GM18867 (cell line): ENCODE measurements around the gene NEURL2.

Source experiments
- ATAC-seq: cut with Tn5 transposase; IDR thresholded peaks from one replicate; pipeline ENCODE4 v1.9.1; 2021; ENCODE audit warnings: mild to moderate bottlenecking, moderate library complexity; ENCODE audit not compliant: unreplicated experiment

NEURL2 gene

DNA sequence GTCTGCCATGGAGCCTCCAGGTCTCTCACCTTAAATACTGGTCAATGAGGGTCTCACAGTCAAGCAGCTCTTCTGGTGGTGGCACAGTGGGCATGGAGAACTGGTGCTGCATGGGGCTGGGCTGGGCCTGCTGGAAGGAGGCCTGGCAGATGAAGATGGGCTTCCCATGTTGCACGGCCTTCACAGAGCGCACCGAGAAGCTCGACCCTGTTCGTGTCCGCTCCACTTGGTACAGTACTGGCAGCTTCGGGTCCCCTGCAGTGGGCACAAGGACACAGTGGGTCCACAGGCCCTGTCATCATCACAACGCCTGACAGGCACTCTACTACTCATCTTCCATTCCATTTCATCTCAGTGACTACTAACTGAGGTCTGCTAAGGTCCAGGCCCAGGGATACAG lies 42.6 kb downstream of the NEURL2 start:
- ATAC-seq, result no peak

DNA sequence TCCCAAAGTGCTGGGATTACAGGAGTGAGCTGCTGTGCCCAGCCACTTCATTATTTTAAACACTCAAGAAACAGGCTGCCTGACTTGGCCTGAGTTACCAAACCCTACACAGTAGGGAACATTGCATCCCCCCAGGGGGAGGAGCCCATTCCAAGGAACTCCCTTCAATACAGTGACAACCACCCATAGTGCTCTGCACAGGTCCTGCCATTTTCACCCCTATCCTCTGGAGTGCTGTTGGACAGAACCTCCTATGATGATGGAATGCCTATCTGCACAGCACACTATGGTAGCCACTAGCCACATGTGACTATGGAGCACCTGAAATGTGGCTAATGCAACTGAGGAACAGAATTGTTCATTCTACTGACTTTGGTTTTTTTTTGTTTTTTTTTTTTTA lies 45.6 kb downstream of the NEURL2 start:
- no peak for ATAC-seq

DNA sequence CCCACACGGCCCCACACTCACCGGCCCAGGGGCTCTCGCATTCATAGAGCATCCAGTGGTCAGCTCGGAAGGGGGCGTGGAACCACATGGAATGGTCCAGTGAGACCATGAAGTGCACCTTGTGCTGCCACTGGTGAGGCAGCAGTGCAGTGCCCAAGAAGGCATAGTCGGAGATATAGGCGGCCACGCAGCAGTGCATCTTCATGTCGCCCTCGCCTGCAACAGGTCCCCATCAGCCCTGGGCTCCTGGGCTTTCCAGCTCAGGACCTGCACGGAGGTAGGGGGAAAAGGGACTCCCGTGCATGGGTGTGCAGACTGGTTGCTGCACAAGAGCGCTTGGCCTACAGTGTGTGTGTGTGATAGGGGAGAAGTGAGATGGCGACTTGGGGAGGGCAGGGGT lies 47.5 kb downstream of the NEURL2 start:
- no peak for ATAC-seq

DNA sequence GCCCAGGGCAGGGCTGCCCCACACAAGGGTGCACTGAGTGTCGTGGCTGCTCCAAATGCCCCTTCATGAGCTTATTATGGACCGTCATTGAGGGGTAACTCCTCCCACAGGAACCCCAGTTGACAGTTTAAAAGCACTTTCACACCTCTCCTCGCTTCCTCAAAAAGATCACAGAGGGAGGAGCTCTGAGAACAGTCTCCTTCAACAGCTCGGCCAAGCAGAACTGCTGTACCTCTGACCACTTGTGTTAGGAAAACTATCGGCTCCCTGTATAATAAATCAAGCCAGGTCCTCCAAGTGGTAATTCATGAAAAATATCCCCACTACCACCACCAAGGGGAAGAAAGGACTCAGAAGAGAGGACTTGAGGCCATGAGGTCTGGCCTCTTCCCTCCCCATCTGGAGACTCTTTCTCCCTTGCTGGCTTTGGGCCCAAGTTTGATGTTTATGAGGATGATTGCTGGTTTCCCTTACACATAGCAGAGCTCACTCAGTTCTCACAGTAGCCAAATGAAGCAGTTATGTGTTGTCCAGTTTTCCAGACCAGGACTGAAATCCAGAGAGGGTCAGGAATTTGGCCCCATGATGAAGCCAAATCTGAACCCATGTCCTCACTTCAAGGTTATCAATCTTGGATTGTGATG lies 48.7 kb downstream of the NEURL2 start:
- ATAC-seq, result peak; percentile 71

DNA sequence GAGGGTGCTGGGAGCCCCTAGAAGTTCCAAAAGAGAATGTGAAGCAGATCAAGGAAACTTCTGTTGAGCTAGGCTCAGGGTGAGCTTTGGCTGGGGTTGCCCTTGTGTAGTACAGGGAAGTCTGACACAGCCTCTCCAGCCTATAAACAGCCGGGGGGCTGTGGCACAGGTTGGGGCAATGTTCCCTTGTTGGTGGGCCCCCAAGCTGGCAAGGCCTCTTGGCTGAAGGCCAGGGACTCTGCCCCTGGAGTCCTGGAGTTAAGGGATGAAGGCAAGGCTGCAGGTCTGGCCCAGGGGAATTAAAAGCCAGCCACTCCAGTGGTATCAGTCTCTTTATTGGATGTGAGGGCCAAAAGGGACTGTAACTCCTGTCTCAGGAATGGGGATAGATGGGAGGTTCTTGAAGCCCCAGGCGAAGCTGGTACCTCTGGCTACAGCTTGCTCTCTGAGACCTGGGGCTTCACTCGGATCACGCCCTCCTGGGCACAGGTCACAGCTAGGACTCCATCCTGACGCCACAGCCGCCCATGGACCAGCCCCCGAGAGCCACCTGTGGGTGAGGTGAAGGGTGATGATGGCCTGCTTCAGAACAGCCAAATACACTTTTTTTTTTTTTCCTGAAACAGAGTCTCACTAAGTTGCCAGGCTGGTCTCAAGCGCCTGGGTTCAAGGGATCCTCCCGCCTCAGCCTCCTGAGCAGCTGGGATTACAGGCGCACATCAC lies 49.4 kb downstream of the NEURL2 start:
- ATAC-seq, result no peak

DNA sequence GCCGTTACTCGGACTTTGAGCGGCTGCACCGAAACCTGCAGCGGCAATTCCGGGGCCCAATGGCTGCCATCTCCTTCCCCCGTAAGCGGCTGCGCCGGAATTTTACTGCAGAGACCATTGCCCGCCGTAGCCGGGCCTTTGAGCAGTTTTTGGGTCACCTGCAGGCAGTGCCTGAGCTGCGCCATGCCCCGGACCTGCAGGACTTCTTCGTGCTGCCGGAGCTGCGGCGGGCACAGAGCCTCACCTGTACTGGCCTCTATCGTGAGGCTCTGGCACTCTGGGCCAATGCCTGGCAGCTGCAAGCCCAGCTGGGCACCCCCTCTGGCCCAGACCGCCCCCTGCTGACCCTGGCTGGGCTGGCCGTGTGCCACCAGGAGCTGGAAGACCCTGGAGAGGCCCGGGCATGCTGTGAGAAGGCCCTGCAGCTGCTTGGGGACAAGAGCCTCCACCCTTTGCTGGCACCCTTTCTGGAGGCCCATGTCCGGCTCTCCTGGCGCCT lies 50.3 kb downstream of the NEURL2 start:
- no peak for ATAC-seq
